Stimulated activated naive CD8-positive, alpha-beta T cell treated with anti-CD3 and anti-CD28 coated beads, Interleukin-15, amount 100 ng/mL, for 72 hours (primary cell): ENCODE results near the gene SLC6A18.
"Not testable (repeated sequence)": the region's sequence is repeated elsewhere in the genome, so short reads cannot be mapped to it uniquely, and the experiment has no call there.

ENCODE experiments used
- ATAC-seq: fragments of 150-1000 bp; cut with Tn5 transposase; 2 replicates; pipeline ENCODE4 v1.10.0; 2021; ENCODE audit warnings: mild to moderate bottlenecking, moderate library complexity
- DNase-seq, 2 donors: peaks; one replicate each; pipeline ENCODE4 v3.0.0; 2021 to 2022
- H3K27ac Mint-ChIP-seq, 2 donors: one replicate each; pipeline ENCODE4 v1.8.0; 2022; ENCODE audit warnings: mild to moderate bottlenecking in 2 of 2, mixed read lengths in 2 of 2, moderate library complexity in 2 of 2
- H3K27me3 Mint-ChIP-seq: one replicate; pipeline ENCODE4 v1.8.0; 2022; ENCODE audit warnings: mixed read lengths
- H3K4me1 Mint-ChIP-seq: one replicate; pipeline ENCODE4 v1.8.0; 2022; ENCODE audit warnings: mild to moderate bottlenecking, mixed read lengths
- H3K4me3 Mint-ChIP-seq, 2 donors: one replicate each; pipeline ENCODE4 v1.8.0; 2022; ENCODE audit warnings: mild to moderate bottlenecking in 2 of 2, mixed read lengths in 2 of 2, moderate library complexity in 1 of 2
- H3K9me3 Mint-ChIP-seq, 2 donors: one replicate each; pipeline ENCODE4 v1.8.0; 2022; ENCODE audit warnings: mixed read lengths in 2 of 2

The SLC6A18 gene

GRCh38 chr5:1275397-1276391 lies 50.5 kb downstream of the SLC6A18 start:
- H3K4me3 Mint-ChIP-seq, H3K27me3 Mint-ChIP-seq, H3K9me3 Mint-ChIP-seq, ATAC-seq, H3K4me1 Mint-ChIP-seq, H3K27ac Mint-ChIP-seq, DNase-seq: not testable (repeated sequence)

- H3K9me3 Mint-ChIP-seq: no peaks in the 10 kb centered on the region
- no peak for DNase-seq
- H3K4me1 Mint-ChIP-seq: peaks cover 6% of the 10 kb centered on the region
- no peaks in the 10 kb centered on the region for H3K27me3 Mint-ChIP-seq
- no peak overlapping the region for H3K27ac Mint-ChIP-seq
- ATAC-seq: no peak
- no peak overlapping the region for H3K4me3 Mint-ChIP-seq
These were observed 51.7 kb downstream of the SLC6A18 start for GRCh38 chr5:1276930-1277329.

- Mint-ChIP-seq H3K4me3 (no peak overlapping the region), H3K27me3 (no peaks in the 10 kb centered on the region), H3K4me1 (peaks cover 6% of the 10 kb centered on the region), H3K9me3 (no peaks in the 10 kb centered on the region), H3K27ac (no peak overlapping the region)
- no peak for DNase-seq
- no peak for ATAC-seq
These were observed 52.1 kb downstream of the SLC6A18 start for GRCh38 chr5:1277331-1277730.

GRCh38 chr5:1277781-1278180 lies 52.6 kb downstream of the SLC6A18 start:
- no peaks in the 10 kb centered on the region for H3K27me3 Mint-ChIP-seq
- no peak overlapping the region for H3K4me3 Mint-ChIP-seq
- H3K27ac Mint-ChIP-seq: no peak overlapping the region

GRCh38 chr5:1278216-1278615 lies 53.0 kb downstream of the SLC6A18 start:
- Mint-ChIP-seq H3K4me1 (peaks cover 6% of the 10 kb centered on the region), H3K9me3 (no peaks in the 10 kb centered on the region), H3K27ac (no peak overlapping the region), H3K27me3 (no peaks in the 10 kb centered on the region), H3K4me3 (no peak overlapping the region)
- ATAC-seq (no peak), DNase-seq (no peak)

More at GRCh38 chr5:1277781-1278180, 52.6 kb downstream of the SLC6A18 start:
- ATAC-seq (no peak), DNase-seq (no peak)
- Mint-ChIP-seq H3K4me1 (peaks cover 6% of the 10 kb centered on the region), H3K9me3 (no peaks in the 10 kb centered on the region)

GRCh38 chr5:1278656-1279442 lies 53.7 kb downstream of the SLC6A18 start:
- H3K27me3 Mint-ChIP-seq: no peaks in the 10 kb centered on the region
- peaks cover 3% of the 10 kb centered on the region for H3K4me1 Mint-ChIP-seq
- H3K27ac Mint-ChIP-seq: no peak overlapping the region
- H3K4me3 Mint-ChIP-seq: no peak overlapping the region
- ATAC-seq (peak; percentile 43), DNase-seq (no peak)
- no peaks in the 10 kb centered on the region for H3K9me3 Mint-ChIP-seq

GRCh38 chr5:1279443-1280151 lies 54.4 kb downstream of the SLC6A18 start:
- Mint-ChIP-seq H3K4me1 (no peaks in the 10 kb centered on the region), H3K4me3 (no peak overlapping the region)
- ATAC-seq: peak; percentile 25

GRCh38 chr5:1280177-1281037 lies 55.2 kb downstream of the SLC6A18 start:
- no peak for DNase-seq
- no peaks in the 10 kb centered on the region for H3K27me3 Mint-ChIP-seq
- ATAC-seq: no peak
- no peak overlapping the region for H3K27ac Mint-ChIP-seq
- no peaks in the 10 kb centered on the region for H3K4me1 Mint-ChIP-seq
- H3K9me3 Mint-ChIP-seq: no peaks in the 10 kb centered on the region
- no peak overlapping the region for H3K4me3 Mint-ChIP-seq

More at GRCh38 chr5:1279443-1280151, 54.4 kb downstream of the SLC6A18 start:
- DNase-seq: no peak
- no peaks in the 10 kb centered on the region for H3K27me3 Mint-ChIP-seq
- no peaks in the 10 kb centered on the region for H3K9me3 Mint-ChIP-seq
- no peak overlapping the region for H3K27ac Mint-ChIP-seq

GRCh38 chr5:1281038-1281882 lies 56.1 kb downstream of the SLC6A18 start:
- ATAC-seq (no peak), DNase-seq (no peak)
- Mint-ChIP-seq H3K9me3 (no peaks in the 10 kb centered on the region), H3K4me3 (no peak overlapping the region), H3K27me3 (no peaks in the 10 kb centered on the region), H3K27ac (no peak overlapping the region), H3K4me1 (no peaks in the 10 kb centered on the region)

GRCh38 chr5:1282131-1282992 lies 57.2 kb downstream of the SLC6A18 start:
- DNase-seq (no peak), ATAC-seq (no peak)
- no peaks in the 10 kb centered on the region for H3K27me3 Mint-ChIP-seq
- no peaks in the 10 kb centered on the region for H3K4me1 Mint-ChIP-seq
- H3K9me3 Mint-ChIP-seq: no peaks in the 10 kb centered on the region
- no peak overlapping the region for H3K4me3 Mint-ChIP-seq
- no peak overlapping the region for H3K27ac Mint-ChIP-seq

GRCh38 chr5:1282993-1283728 lies 58.0 kb downstream of the SLC6A18 start:
- not testable (repeated sequence) for H3K9me3 Mint-ChIP-seq, H3K4me1 Mint-ChIP-seq, H3K27ac Mint-ChIP-seq, ATAC-seq, H3K4me3 Mint-ChIP-seq, DNase-seq, H3K27me3 Mint-ChIP-seq

GRCh38 chr5:1283729-1284041 lies 58.5 kb downstream of the SLC6A18 start:
- not testable (repeated sequence) for H3K4me3 Mint-ChIP-seq, H3K4me1 Mint-ChIP-seq, ATAC-seq, H3K9me3 Mint-ChIP-seq, H3K27ac Mint-ChIP-seq, DNase-seq, H3K27me3 Mint-ChIP-seq
